Neural crest cell (in vitro differentiated cells): ENCODE data around the gene GALNT9. TPM values are rescaled to one million over a fixed set of nuclear protein-coding genes. Genes with fewer than 3 reads are reported as not detected.

ENCODE experiments used
- DNase-seq: peaks from one replicate; pipeline ENCODE4 v3.0.0; 2021; ENCODE audit warnings: low read depth, mixed read lengths, low spot score
- H3K27ac Mint-ChIP-seq: one replicate; pipeline ENCODE4 v1.8.0; 2021; ENCODE audit warnings: mild to moderate bottlenecking, mixed read lengths; ENCODE audit not compliant: unreplicated experiment
- H3K27me3 Mint-ChIP-seq: 2 replicates; pipeline ENCODE4 v1.8.0; 2021; ENCODE audit warnings: low read depth, mild to moderate bottlenecking, mixed read lengths
- H3K36me3 Mint-ChIP-seq: 2 replicates; pipeline ENCODE4 v1.8.0; 2021; ENCODE audit warnings: low read depth, mild to moderate bottlenecking, mixed read lengths
- H3K4me1 Mint-ChIP-seq: 2 replicates; pipeline ENCODE4 v1.8.0; 2021; ENCODE audit warnings: mixed read lengths
- H3K4me3 Mint-ChIP-seq: one replicate; pipeline ENCODE4 v1.8.0; 2021; ENCODE audit warnings: mild to moderate bottlenecking, mixed read lengths
- H3K9me3 Mint-ChIP-seq: 2 replicates; pipeline ENCODE4 v1.8.0; 2021; ENCODE audit warnings: mixed read lengths
- total RNA-seq: library from RNA; stranded (reverse); gene quantifications from 2 replicates; pipeline ENCODE4 v1.2.1, GENCODE V29; 2021
- TF ChIP-seq, protein P1 (sequence below): fragments of 200-600 bp; sonication (generic); conservative IDR thresholded peaks from 2 replicates; pipeline ENCODE4 v1.5.0; 2021; ENCODE audit warnings: antibody characterized with exemption, mild to moderate bottlenecking

The GALNT9 gene
- total RNA-seq, 1 donor from 2014 or later, result 1.3 TPM

DNA sequence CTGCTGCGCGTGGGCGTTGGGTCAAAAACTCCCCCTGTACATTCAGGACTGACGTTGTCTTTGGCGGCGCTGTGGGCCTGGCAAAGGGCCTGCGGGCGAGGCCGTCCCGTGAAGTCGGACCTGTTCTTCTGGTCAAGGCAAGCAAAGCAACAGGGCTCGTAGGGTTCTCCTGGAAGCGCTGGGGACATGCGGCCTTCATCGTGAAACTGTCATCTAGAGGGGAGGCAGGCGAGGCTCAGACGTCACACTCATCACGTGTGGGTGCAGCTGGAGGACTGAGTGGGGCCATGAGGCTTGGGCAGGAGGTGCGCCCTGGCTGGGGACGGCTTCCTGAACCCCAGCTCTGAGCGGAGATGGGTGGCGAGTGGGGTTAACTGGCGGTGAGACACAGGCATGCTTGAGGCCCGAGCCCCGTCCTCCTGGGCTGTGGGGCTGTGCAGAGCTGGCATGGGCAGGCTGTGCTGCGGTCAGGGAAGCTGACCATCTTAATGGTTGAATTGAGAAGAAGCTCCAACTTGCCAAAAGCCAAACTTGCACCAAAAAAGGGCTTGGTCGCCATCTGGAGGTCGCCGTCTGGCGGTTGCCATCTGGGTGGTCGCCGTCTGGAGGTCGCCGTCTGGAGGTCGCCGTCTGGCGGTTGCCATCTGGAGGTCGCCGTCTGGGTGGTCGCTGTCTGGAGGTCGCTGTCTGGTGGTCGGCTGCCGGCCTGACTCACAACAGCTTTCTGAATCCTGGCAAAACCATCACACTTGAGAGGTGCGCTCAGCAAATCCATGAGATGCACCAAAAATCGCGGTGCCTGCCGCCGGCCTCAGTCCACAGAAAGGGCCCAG is 119.0 kb downstream of the GALNT9 start:
- TF ChIP-seq, protein P1, sequence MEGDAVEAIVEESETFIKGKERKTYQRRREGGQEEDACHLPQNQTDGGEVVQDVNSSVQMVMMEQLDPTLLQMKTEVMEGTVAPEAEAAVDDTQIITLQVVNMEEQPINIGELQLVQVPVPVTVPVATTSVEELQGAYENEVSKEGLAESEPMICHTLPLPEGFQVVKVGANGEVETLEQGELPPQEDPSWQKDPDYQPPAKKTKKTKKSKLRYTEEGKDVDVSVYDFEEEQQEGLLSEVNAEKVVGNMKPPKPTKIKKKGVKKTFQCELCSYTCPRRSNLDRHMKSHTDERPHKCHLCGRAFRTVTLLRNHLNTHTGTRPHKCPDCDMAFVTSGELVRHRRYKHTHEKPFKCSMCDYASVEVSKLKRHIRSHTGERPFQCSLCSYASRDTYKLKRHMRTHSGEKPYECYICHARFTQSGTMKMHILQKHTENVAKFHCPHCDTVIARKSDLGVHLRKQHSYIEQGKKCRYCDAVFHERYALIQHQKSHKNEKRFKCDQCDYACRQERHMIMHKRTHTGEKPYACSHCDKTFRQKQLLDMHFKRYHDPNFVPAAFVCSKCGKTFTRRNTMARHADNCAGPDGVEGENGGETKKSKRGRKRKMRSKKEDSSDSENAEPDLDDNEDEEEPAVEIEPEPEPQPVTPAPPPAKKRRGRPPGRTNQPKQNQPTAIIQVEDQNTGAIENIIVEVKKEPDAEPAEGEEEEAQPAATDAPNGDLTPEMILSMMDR, result no peak
- Mint-ChIP-seq H3K9me3 (no peaks in the 10 kb centered on the region), H3K4me3 (no peak overlapping the region), H3K27ac (no peak overlapping the region), H3K4me1 (no peaks in the 10 kb centered on the region), H3K27me3 (peaks cover 67% of the 10 kb centered on the region), H3K36me3 (no peaks in the 10 kb centered on the region)
- DNase-seq, result no peak

DNA sequence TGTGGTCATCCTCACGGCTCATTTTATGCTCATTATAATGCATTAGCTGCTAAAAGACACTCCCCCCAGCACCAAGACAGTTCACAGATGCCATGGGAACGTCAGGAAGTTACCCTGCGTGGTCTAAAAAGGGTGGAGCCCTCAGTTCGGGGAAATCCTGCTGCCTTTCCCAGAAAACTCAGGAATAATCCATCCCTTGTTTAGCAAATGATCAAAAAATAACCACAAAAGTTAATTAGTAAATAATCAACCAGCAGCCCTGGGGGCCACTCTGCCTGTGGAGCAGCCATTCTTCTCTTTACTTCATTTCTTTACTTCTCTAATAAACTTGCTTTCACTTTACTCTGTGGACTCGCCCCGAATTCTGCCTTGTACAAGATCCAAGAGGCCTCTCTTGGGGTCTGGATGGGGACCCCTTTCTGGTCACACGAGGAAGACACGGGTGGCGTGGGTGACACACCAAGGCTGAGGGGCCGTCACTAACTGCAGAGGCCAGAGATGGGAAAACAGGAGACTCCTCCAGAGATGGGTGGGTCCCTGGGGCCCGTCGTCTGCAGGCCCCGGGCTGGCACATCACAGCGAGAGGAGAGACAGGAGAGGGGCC is 119.7 kb downstream of the GALNT9 start:
- Mint-ChIP-seq H3K27ac (no peak overlapping the region), H3K4me3 (no peak overlapping the region), H3K9me3 (no peaks in the 10 kb centered on the region), H3K36me3 (no peaks in the 10 kb centered on the region), H3K4me1 (no peaks in the 10 kb centered on the region), H3K27me3 (peaks cover 71% of the 10 kb centered on the region)
- DNase-seq, result no peak
- TF ChIP-seq, protein P1, result no peak

DNA sequence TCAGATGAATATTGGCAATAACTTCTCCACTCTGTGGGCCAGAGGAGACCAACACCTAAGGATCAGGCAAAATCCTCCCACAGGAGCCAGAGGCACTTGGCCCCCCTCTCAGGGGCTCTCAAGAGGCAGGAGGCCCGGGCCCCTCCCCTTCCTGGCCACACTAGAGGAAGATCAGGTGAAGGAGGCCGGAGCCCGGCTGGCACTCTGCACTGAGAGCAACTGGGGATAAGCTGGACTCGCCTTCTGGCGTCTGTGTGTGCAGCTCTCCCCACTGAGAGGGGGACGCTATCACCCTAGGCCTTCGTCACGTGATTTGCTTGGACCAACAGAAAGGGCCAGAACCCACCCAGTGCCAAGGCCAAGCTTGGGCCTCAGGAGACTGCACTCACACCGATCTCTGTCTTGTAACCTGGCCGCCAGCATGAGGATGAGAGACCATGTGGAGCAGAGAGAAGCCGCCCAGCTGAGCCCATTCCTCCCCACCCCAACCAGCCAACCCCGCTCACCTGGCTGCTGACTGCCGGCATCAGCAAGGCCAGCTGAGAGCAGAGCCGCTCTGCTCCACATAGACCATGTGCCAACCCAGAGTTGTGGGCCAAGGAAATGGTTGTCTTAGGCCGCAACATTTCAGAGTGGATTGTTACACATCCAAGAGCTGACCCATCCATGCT is 121.1 kb downstream of the GALNT9 start:
- Mint-ChIP-seq H3K9me3 (no peaks in the 10 kb centered on the region), H3K4me1 (no peaks in the 10 kb centered on the region), H3K36me3 (no peaks in the 10 kb centered on the region), H3K27ac (no peak overlapping the region), H3K4me3 (no peak overlapping the region), H3K27me3 (peaks cover 72% of the 10 kb centered on the region)
- no peak for DNase-seq
- TF ChIP-seq, protein P1, result no peak

DNA sequence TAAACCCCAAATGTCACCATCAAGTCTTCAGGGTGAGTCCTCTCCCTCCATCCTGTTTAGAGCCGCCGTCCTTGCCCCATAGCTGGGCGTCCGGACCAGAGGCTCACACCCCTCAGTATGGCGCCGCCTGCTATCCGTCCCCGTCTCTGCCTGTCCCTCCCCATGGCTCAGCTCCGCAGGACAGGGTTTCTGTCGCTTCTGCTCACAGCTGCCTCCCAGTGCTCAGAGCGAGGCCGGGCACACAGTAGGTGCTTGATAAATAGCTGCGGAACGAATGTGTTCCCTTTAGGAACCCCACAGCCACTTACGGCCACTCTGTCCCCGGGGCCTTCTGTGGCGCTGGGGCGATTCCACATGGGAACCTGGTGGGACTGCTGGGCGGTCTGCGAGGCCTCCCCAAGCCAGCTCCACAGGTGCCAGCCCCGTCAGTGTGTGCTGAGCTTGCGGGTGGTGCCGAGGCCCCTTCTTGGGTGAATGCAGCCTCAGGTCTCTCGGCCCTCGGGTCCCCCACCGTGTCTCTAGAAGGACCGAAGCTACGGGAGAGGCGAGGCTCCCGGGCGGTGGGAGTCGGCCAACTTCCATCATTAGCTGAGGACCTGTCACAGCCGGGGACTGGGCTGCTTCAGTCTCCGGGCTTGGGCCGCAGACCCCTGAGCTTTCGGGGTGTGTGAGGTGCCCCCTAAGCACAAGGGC is 122.2 kb downstream of the GALNT9 start:
- H3K4me3 Mint-ChIP-seq, result no peak overlapping the region
- H3K27ac Mint-ChIP-seq, result no peak overlapping the region
- H3K9me3 Mint-ChIP-seq, result no peaks in the 10 kb centered on the region
- peaks cover 73% of the 10 kb centered on the region for H3K27me3 Mint-ChIP-seq
- no peaks in the 10 kb centered on the region for H3K4me1 Mint-ChIP-seq
- TF ChIP-seq, protein P1, result no peak
- no peaks in the 10 kb centered on the region for H3K36me3 Mint-ChIP-seq
- DNase-seq, result no peak

DNA sequence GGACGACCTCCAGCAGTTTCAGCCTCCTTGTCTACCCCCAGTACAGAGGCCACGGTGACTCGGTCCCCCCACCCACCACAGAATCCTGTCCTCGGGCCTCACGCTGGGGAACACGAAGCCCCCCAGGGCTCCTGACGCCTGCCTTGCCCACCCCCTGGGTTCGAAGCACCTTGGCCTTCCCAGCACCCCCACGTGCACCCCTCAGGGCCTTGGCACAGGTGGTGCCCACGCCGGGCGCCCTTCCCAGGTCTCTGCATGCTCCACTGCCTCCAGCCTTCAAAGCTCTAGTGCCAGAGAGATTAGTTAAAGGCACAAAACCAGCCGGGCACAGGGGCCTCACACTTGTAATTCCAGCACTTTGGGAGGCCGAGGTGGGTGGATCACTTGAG is 123.3 kb downstream of the GALNT9 start:
- Mint-ChIP-seq H3K27me3 (peaks cover 67% of the 10 kb centered on the region), H3K9me3 (no peaks in the 10 kb centered on the region), H3K36me3 (no peaks in the 10 kb centered on the region)

More for the DNA sequence above, 123.3 kb downstream of the GALNT9 start:
- no peak for DNase-seq
- H3K4me3 Mint-ChIP-seq, result no peak overlapping the region
- H3K27ac Mint-ChIP-seq, result no peak overlapping the region
- TF ChIP-seq, protein P1, result no peak
- no peaks in the 10 kb centered on the region for H3K4me1 Mint-ChIP-seq
